ENCODE data around the gene CDH2.

DNA sequence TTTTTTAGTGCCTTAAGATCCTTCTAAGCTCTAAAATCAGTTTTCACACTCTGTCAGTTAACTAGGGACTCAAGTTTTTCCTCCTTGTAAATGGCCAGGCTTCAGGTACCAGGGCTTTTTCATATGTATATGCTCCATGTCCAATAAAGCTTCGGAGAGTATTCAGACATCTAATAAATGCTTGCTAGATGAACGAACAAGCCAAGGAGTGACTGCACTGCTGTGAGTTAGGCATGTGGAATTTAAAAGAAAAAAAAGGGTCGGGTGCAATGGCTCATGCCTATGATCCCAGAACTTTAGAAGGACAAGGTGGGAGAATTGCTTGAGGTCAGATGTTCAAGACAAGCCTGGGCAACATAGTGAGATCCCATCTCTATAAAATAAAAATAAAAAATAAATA lies 81.9 kb downstream of the CDH2 start:
- TF ChIP-seq, protein P1, sequence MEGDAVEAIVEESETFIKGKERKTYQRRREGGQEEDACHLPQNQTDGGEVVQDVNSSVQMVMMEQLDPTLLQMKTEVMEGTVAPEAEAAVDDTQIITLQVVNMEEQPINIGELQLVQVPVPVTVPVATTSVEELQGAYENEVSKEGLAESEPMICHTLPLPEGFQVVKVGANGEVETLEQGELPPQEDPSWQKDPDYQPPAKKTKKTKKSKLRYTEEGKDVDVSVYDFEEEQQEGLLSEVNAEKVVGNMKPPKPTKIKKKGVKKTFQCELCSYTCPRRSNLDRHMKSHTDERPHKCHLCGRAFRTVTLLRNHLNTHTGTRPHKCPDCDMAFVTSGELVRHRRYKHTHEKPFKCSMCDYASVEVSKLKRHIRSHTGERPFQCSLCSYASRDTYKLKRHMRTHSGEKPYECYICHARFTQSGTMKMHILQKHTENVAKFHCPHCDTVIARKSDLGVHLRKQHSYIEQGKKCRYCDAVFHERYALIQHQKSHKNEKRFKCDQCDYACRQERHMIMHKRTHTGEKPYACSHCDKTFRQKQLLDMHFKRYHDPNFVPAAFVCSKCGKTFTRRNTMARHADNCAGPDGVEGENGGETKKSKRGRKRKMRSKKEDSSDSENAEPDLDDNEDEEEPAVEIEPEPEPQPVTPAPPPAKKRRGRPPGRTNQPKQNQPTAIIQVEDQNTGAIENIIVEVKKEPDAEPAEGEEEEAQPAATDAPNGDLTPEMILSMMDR (IDR thresholded peaks at IDR 0.05 in 8 of 11, conservative IDR thresholded peaks at IDR 0.05 in 3 of 11), result no peak
- TF ChIP-seq POLR2AphosphoS5 (IDR thresholded peaks at IDR 0.05), result no peak
- no peak for TF ChIP-seq POLR2A (IDR thresholded peaks at IDR 0.05)
